Mammary epithelial cell (primary cell): ENCODE measurements around the gene ACSL3.

Experiments used
- CTCF ChIP-seq, 2 donors: IDR thresholded peaks in 1 of 2; conservative IDR thresholded peaks in 1 of 2; 2 replicates each; pipeline ENCODE4 v1.5.1; 2011 to 2012; ENCODE audit warnings: inconsistent platforms in 2 of 2, low read length in 2 of 2, mild to moderate bottlenecking in 2 of 2, control low read depth in 1 of 2, low read depth in 1 of 2; ENCODE audit not compliant: insufficient read depth in 1 of 2; ENCODE audit errors: extremely low read depth in 1 of 2
- EZH2 ChIP-seq: IDR thresholded peaks from 2 replicates; pipeline ENCODE4 v1.6.1; 2012; ENCODE audit warnings: low read length, inconsistent platforms, borderline replicate concordance

GRCh38 chr2:222976521-222977061, 115.8 kb downstream of the ACSL3 start:
- no peak for TF ChIP-seq CTCF (conservative IDR thresholded peaks at IDR 0.05 in 1 of 2, IDR thresholded peaks at IDR 0.05 in 1 of 2; ENCODE audit: extremely low read depth in 1 of 2, insufficient read depth in 1 of 2, low read depth in 1 of 2, low read length in 2 of 2)
- TF ChIP-seq EZH2 = no peak
